ENCODE data around the gene RTRAF.

- TF ChIP-seq, protein P1, sequence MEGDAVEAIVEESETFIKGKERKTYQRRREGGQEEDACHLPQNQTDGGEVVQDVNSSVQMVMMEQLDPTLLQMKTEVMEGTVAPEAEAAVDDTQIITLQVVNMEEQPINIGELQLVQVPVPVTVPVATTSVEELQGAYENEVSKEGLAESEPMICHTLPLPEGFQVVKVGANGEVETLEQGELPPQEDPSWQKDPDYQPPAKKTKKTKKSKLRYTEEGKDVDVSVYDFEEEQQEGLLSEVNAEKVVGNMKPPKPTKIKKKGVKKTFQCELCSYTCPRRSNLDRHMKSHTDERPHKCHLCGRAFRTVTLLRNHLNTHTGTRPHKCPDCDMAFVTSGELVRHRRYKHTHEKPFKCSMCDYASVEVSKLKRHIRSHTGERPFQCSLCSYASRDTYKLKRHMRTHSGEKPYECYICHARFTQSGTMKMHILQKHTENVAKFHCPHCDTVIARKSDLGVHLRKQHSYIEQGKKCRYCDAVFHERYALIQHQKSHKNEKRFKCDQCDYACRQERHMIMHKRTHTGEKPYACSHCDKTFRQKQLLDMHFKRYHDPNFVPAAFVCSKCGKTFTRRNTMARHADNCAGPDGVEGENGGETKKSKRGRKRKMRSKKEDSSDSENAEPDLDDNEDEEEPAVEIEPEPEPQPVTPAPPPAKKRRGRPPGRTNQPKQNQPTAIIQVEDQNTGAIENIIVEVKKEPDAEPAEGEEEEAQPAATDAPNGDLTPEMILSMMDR (IDR thresholded peaks at IDR 0.05), result no peak
- TF ChIP-seq POLR2A (IDR thresholded peaks at IDR 0.05), result no peak
Measured at GRCh38 chr14:52000696-52001095, 11.3 kb downstream of the RTRAF start.

Data from esophagus squamous epithelium (tissue), 4 donors.